NK-92 (cell line): ENCODE results near the gene TNKS1BP1.

Experiments
- DNase-seq: peaks from one replicate; lab custom pipeline; 2025; ENCODE audit not compliant: unreplicated experiment; lab: John Stamatoyannopoulos, UW

Gene TNKS1BP1

GRCh38 chr11:57332694-57333440, 8.1 kb upstream of the TNKS1BP1 start:
- no peak for DNase-seq

- DNase-seq = no peak
Observed at GRCh38 chr11:57331720-57332119, 7.0 kb upstream of the TNKS1BP1 start.

- DNase-seq = no peak
Observed at GRCh38 chr11:57330029-57330428, 5.3 kb upstream of the TNKS1BP1 start.

- no peak for DNase-seq
Observed at GRCh38 chr11:57327721-57328120, 3.0 kb upstream of the TNKS1BP1 start.

GRCh38 chr11:57325735-57326048, 940 bp upstream of the TNKS1BP1 start:
- no peak for DNase-seq

- DNase-seq = no peak
Observed at GRCh38 chr11:57324154-57324885, 432 bp downstream of the TNKS1BP1 start.

GRCh38 chr11:57323855-57324153, 948 bp downstream of the TNKS1BP1 start:
- no peak for DNase-seq

GRCh38 chr11:57323167-57323854, 1.4 kb downstream of the TNKS1BP1 start:
- no peak for DNase-seq

- no peak for DNase-seq
Observed at GRCh38 chr11:57322256-57323166, 2.2 kb downstream of the TNKS1BP1 start.

GRCh38 chr11:57321388-57322255, 3.1 kb downstream of the TNKS1BP1 start:
- DNase-seq = no peak

GRCh38 chr11:57320719-57321387, 3.9 kb downstream of the TNKS1BP1 start:
- DNase-seq = no peak

GRCh38 chr11:57320067-57320718, 4.6 kb downstream of the TNKS1BP1 start:
- no peak for DNase-seq

- DNase-seq = no peak
Observed at GRCh38 chr11:57318178-57318577, 6.6 kb downstream of the TNKS1BP1 start.

GRCh38 chr11:57316017-57316416, 8.7 kb downstream of the TNKS1BP1 start:
- no peak for DNase-seq

GRCh38 chr11:57315491-57315890, 9.3 kb downstream of the TNKS1BP1 start:
- no peak for DNase-seq

- no peak for DNase-seq
Observed at GRCh38 chr11:57314221-57314973, 10.4 kb downstream of the TNKS1BP1 start.

GRCh38 chr11:57313788-57314135, 11.0 kb downstream of the TNKS1BP1 start:
- no peak for DNase-seq

- no peak for DNase-seq
Observed at GRCh38 chr11:57313071-57313787, 11.5 kb downstream of the TNKS1BP1 start.
